GM18505 (cell line): ENCODE results near the gene SYNE1.

Experiments
- ATAC-seq: cut with Tn5 transposase; IDR thresholded peaks from one replicate; pipeline ENCODE4 v1.9.1; 2021; ENCODE audit not compliant: unreplicated experiment
- POLR2A ChIP-seq: IDR thresholded peaks from 4 replicates; pipeline ENCODE4 v1.6.1; 2011; ENCODE audit warnings: borderline replicate concordance; ENCODE audit not compliant: insufficient read depth, insufficient read length; ENCODE audit errors: extremely low read depth

SYNE1 gene

GRCh38 chr6:152380993-152381898 is 255.9 kb downstream of the SYNE1 start:
- ATAC-seq, result no peak
- no peak for TF ChIP-seq POLR2A

GRCh38 chr6:152380351-152380767 is 256.8 kb downstream of the SYNE1 start:
- ATAC-seq, result no peak
- TF ChIP-seq POLR2A, result no peak

GRCh38 chr6:152379423-152379822 is 257.7 kb downstream of the SYNE1 start:
- no peak for ATAC-seq
- no peak for TF ChIP-seq POLR2A

GRCh38 chr6:152378169-152378568 is 259.0 kb downstream of the SYNE1 start:
- ATAC-seq, result no peak
- TF ChIP-seq POLR2A, result no peak

GRCh38 chr6:152375197-152375596 is 262.0 kb downstream of the SYNE1 start:
- no peak for TF ChIP-seq POLR2A
- ATAC-seq, result no peak

- no peak for TF ChIP-seq POLR2A
- ATAC-seq, result no peak
Observed at GRCh38 chr6:152372945-152373344, 264.2 kb downstream of the SYNE1 start.

GRCh38 chr6:152371775-152372174 is 265.4 kb downstream of the SYNE1 start:
- ATAC-seq, result no peak
- TF ChIP-seq POLR2A, result no peak

GRCh38 chr6:152368751-152369624 is 268.2 kb downstream of the SYNE1 start:
- no peak for ATAC-seq
- no peak for TF ChIP-seq POLR2A

GRCh38 chr6:152364866-152365265 is 272.3 kb downstream of the SYNE1 start:
- no peak for TF ChIP-seq POLR2A
- no peak for ATAC-seq

GRCh38 chr6:152360034-152360433 is 277.1 kb downstream of the SYNE1 start:
- no peak for ATAC-seq
- TF ChIP-seq POLR2A, result no peak

- ATAC-seq, result no peak
- TF ChIP-seq POLR2A, result no peak
Observed at GRCh38 chr6:152356662-152357061, 280.5 kb downstream of the SYNE1 start.

GRCh38 chr6:152356016-152356415 is 281.1 kb downstream of the SYNE1 start:
- no peak for TF ChIP-seq POLR2A
- ATAC-seq, result no peak

GRCh38 chr6:152355166-152355565 is 282.0 kb downstream of the SYNE1 start:
- TF ChIP-seq POLR2A, result no peak
- ATAC-seq, result no peak
